ENCODE results near the gene E2F4. TPM values are rescaled to one million over a fixed set of nuclear protein-coding genes. Genes with fewer than 3 reads are reported as not detected.

The E2F4 gene
- total RNA-seq, 4 donors from 2014 or later, result 56.8 to 74.8 (median 68.1) TPM

DNA sequence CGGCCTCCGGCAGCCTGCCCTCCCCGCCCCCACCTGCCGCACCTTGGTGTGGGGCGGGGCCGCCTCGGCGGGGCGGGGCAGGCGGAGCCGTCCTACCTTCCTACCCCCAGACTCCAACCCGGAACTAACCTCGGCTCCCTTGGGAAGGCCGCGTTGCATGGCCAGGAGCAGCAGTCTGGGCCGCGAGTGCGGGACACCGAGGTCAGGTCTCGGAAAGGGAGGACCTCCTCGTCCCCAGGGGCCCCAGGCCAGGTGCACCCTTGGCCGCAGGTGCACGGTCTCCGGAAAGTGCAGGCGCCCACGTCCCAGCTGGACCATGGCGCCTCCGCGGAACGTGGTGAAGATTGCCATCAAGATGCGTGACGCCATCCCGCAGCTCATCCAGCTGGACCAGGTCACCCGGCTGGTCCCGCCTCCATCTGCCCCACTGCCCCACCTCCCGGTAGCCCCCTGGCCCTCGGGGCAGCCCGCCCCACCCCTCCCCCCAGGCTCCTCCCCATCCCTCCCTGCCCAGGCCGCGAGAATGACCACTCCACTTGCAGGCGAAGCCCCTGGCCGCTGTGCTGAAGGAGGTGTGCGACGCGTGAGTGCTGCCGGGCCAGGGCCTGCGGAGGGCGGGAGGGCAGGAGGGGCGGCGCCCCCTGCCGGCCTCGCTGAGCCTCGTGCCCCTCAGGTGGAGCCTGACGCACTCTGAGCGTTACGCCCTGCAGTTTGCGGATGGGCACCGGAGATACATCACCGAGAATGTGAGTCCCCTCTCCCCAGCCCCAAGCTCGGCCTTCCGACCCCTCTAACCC is 7.3 kb downstream of the E2F4 start, which contains the start of gene ELMO3:
Gene ELMO3, plus strand, starts transcription at position 121 of the 797 bp plus-strand sequence. Its CDS starts 196 bp downstream, at position 317.
- H3K4me3 ChIP-seq (ENCODE audit: low read depth, poor library complexity, severe bottlenecking), result peak within 1 kb of the TSS; percentile 4
- TF ChIP-seq POLR2A (IDR thresholded peaks at IDR 0.05) (no peak), CTCF (IDR thresholded peaks at IDR 0.05) (no peak)
- intact Hi-C loops (cut with DNase I; ENCODE audit: low total_unique reads), result no loop called here
- DNase-seq (ENCODE audit: low spot score in 2 of 2), result peak in 1 of 2 donors; percentile 89
- WGBS, 2 donors, result 34 to 41% methylated on average over 18 to 37 of the region's 61 CpGs

- intact Hi-C loops (cut with DNase I; ENCODE audit: low total_unique reads), result no loop called here
- WGBS, 2 donors, result 29 to 51% methylated on average over 21 to 22 of the region's 22 CpGs
- H3K4me3 ChIP-seq (ENCODE audit: low read depth, poor library complexity, severe bottlenecking), result no peak overlapping the region
- no peak for DNase-seq (ENCODE audit: low spot score in 2 of 2)
- TF ChIP-seq CTCF (IDR thresholded peaks at IDR 0.05) (no peak), POLR2A (IDR thresholded peaks at IDR 0.05) (no peak)
Measured at GRCh38 chr16:67199808-67200198, 7.8 kb downstream of the E2F4 start.

- H3K4me3 ChIP-seq (ENCODE audit: low read depth, poor library complexity, severe bottlenecking), result no peak overlapping the region
- no peak for TF ChIP-seq CTCF (IDR thresholded peaks at IDR 0.05)
- no peak for TF ChIP-seq POLR2A (IDR thresholded peaks at IDR 0.05)
- WGBS, 2 donors, result 81 to 86% methylated on average over 5 to 7 of the region's 8 CpGs
- DNase-seq (ENCODE audit: low spot score in 2 of 2), result no peak
- intact Hi-C loops (cut with DNase I; ENCODE audit: low total_unique reads), result no loop called here
Measured at GRCh38 chr16:67200491-67200890, 8.5 kb downstream of the E2F4 start.

GRCh38 chr16:67201411-67202345 is 9.7 kb downstream of the E2F4 start:
- H3K4me3 ChIP-seq (ENCODE audit: low read depth, poor library complexity, severe bottlenecking), result no peak overlapping the region
- no peak for DNase-seq (ENCODE audit: low spot score in 2 of 2)
- WGBS, 2 donors, result 92 to 94% methylated on average over 40 of the region's 40 CpGs
- TF ChIP-seq POLR2A (IDR thresholded peaks at IDR 0.05), result no peak
- TF ChIP-seq CTCF (IDR thresholded peaks at IDR 0.05), result no peak
- intact Hi-C loops (cut with DNase I; ENCODE audit: low total_unique reads), result no loop called here

DNA sequence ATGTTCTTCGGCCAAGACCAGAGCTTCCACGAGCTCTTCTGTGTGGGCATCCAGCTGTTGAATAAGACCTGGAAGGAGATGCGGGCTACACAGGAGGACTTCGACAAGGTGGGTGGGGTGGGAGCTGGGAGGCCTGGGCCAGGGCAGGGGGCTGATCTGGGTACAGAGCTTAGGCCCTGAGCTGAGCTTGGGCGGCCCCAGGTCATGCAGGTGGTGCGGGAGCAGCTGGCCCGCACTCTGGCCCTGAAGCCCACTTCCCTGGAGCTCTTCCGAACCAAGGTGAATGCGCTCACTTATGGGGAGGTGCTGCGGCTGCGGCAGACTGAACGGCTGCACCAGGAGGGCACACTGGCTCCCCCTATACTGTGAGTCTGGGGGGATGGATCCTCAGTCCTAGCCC is 10.5 kb downstream of the E2F4 start:
- 85 to 89% methylated on average over 8 to 12 of the region's 12 CpGs for WGBS, 2 donors

More for the DNA sequence above, 10.5 kb downstream of the E2F4 start:
- intact Hi-C loops (cut with DNase I; ENCODE audit: low total_unique reads), result no loop called here
- DNase-seq (ENCODE audit: low spot score in 2 of 2), result no peak
- H3K4me3 ChIP-seq (ENCODE audit: low read depth, poor library complexity, severe bottlenecking), result no peak overlapping the region
- TF ChIP-seq POLR2A (IDR thresholded peaks at IDR 0.05), result no peak
- no peak for TF ChIP-seq CTCF (IDR thresholded peaks at IDR 0.05)
